ENCODE measurements around the gene CD81.
"Not testable (repeated sequence)": the region's sequence is repeated elsewhere in the genome, so short reads cannot be mapped to it uniquely, and the experiment has no call there.

The CD81 gene

GRCh38 chr11:2376751-2377451, at the start of gene CD81:
CD81 (plus strand) TSS chr11:2377310; CDS start chr11:2377550, 240 bp downstream.
- peak; percentile 35 for DNase-seq

GRCh38 chr11:2328021-2328420, 49.1 kb upstream of the CD81 start:
- no peak for DNase-seq

GRCh38 chr11:2328656-2329354, 48.3 kb upstream of the CD81 start:
- DNase-seq: no peak

- no peak for DNase-seq
Measured at GRCh38 chr11:2329551-2329950, 47.6 kb upstream of the CD81 start.

GRCh38 chr11:2330696-2331095, 46.4 kb upstream of the CD81 start:
- no peak for DNase-seq

GRCh38 chr11:2331404-2331803, 45.7 kb upstream of the CD81 start:
- DNase-seq: no peak

GRCh38 chr11:2332569-2332968, 44.5 kb upstream of the CD81 start:
- DNase-seq: not testable (repeated sequence)

GRCh38 chr11:2333486-2334205, 43.5 kb upstream of the CD81 start:
- DNase-seq: not testable (repeated sequence)

GRCh38 chr11:2335286-2335685, 41.8 kb upstream of the CD81 start:
- not testable (repeated sequence) for DNase-seq

GRCh38 chr11:2338760-2339159, 38.4 kb upstream of the CD81 start:
- DNase-seq: not testable (repeated sequence)

GRCh38 chr11:2342557-2342956, 34.6 kb upstream of the CD81 start:
- DNase-seq: no peak

- DNase-seq: no peak
Measured at GRCh38 chr11:2342981-2343380, 34.1 kb upstream of the CD81 start.

- no peak for DNase-seq
Measured at GRCh38 chr11:2343502-2343901, 33.6 kb upstream of the CD81 start.

GRCh38 chr11:2345050-2345449, 32.1 kb upstream of the CD81 start:
- DNase-seq: no peak

- no peak for DNase-seq
Measured at GRCh38 chr11:2346014-2346413, 31.1 kb upstream of the CD81 start.

GRCh38 chr11:2346586-2347307, 30.4 kb upstream of the CD81 start:
- no peak for DNase-seq

- DNase-seq: no peak
Measured at GRCh38 chr11:2347308-2347830, 29.7 kb upstream of the CD81 start.

- peak; percentile 16 for DNase-seq
Measured at GRCh38 chr11:2348986-2349385, 28.1 kb upstream of the CD81 start.

- DNase-seq: no peak
Measured at GRCh38 chr11:2351701-2352100, 25.4 kb upstream of the CD81 start.

- DNase-seq: no peak
Measured at GRCh38 chr11:2352420-2352819, 24.7 kb upstream of the CD81 start.

GRCh38 chr11:2355000-2355644, 22.0 kb upstream of the CD81 start:
- DNase-seq: peak; percentile 8

GRCh38 chr11:2357246-2357645, 19.9 kb upstream of the CD81 start:
- no peak for DNase-seq
